Effector memory CD8-positive, alpha-beta T cell (primary cell): Measurements from ENCODE around the gene THAP4.
"Not testable (repeated sequence)": the region's sequence is repeated elsewhere in the genome, so short reads cannot be mapped to it uniquely, and the experiment has no call there.

Source experiments
- ATAC-seq: fragments of 150-1000 bp; cut with Tn5 transposase; replicated peaks from 2 replicates; pipeline ENCODE4 v1.10.0; 2021; ENCODE audit warnings: mild to moderate bottlenecking, moderate library complexity
- DNase-seq, 3 experiments: peaks; one replicate each; pipeline ENCODE4 v3.0.0; 2021
- H3K27ac Mint-ChIP-seq, 2 donors: one replicate each; pipeline ENCODE4 v1.8.0; 2022; ENCODE audit warnings: mild to moderate bottlenecking in 2 of 2, mixed read lengths in 2 of 2, moderate library complexity in 2 of 2
- H3K27me3 Mint-ChIP-seq, 2 donors: one replicate each; pipeline ENCODE4 v1.8.0; 2022; ENCODE audit warnings: mixed read lengths in 2 of 2
- H3K36me3 Mint-ChIP-seq: one replicate; pipeline ENCODE4 v1.8.0; 2022; ENCODE audit warnings: mild to moderate bottlenecking, moderate library complexity, mixed read lengths; ENCODE audit not compliant: insufficient read depth
- H3K4me1 Mint-ChIP-seq, 2 donors: one replicate each; pipeline ENCODE4 v1.8.0; 2022; ENCODE audit warnings: low read depth in 2 of 2, mixed read lengths in 2 of 2
- H3K4me3 Mint-ChIP-seq, 2 donors: one replicate each; pipeline ENCODE4 v1.8.0; 2022; ENCODE audit warnings: mild to moderate bottlenecking in 2 of 2, mixed read lengths in 2 of 2, moderate library complexity in 2 of 2
- H3K9me3 Mint-ChIP-seq, 2 donors: one replicate each; pipeline ENCODE4 v1.8.0; 2022; ENCODE audit warnings: mixed read lengths in 2 of 2

Gene THAP4

GRCh38 chr2:241572915-241573651, 63.9 kb downstream of the THAP4 start:
- not testable (repeated sequence) for H3K4me3 Mint-ChIP-seq, H3K36me3 Mint-ChIP-seq, DNase-seq, H3K27ac Mint-ChIP-seq, ATAC-seq, H3K27me3 Mint-ChIP-seq, H3K9me3 Mint-ChIP-seq, H3K4me1 Mint-ChIP-seq

GRCh38 chr2:241571821-241572620, 64.9 kb downstream of the THAP4 start:
- Mint-ChIP-seq H3K4me1 (peaks cover 0 to 2% of the 10 kb centered on the region in 2 donors), H3K36me3 (no peaks in the 10 kb centered on the region), H3K27me3 (no peaks in the 10 kb centered on the region), H3K27ac (peak overlapping the region in 1 of 2 donors; percentile 17), H3K4me3 (no peak overlapping the region), H3K9me3 (no peaks in the 10 kb centered on the region)
- ATAC-seq = no peak
- DNase-seq = no peak

DNA sequence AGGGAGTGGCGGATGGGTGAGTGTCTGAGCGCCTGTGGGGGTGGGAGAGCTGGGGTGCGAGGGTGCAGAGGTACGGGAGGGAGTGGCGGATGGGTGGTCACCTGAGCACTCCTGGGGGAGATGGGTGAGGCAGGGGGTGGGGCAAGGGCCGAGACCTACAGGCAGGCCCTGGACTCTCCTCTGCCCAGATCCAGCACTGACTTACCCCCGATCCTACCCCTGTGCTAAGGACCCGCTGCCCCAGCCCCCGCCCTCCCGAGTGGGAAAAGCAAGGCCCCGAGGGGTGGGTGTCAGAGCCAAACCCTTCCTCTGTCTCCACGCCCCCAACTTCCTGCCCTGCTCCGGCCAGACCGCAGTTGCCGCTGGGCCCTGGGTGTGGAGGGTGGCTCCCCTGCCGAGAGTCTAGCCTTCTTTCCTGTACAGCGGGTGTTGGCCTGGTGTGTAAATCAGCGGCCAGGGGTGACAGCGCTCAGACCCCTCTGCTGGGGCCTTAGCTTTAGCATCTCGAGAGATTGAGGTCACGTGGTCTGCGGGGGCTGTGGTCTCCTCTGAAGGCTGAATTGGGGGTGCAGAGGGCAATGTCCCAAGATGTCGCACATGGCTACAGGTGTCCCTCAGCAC, 65.9 kb downstream of the THAP4 start:
- H3K9me3 Mint-ChIP-seq = no peaks in the 10 kb centered on the region
- DNase-seq (no peak), ATAC-seq (peak; percentile 19)
- no peaks in the 10 kb centered on the region for H3K36me3 Mint-ChIP-seq
- H3K27me3 Mint-ChIP-seq = no peaks in the 10 kb centered on the region
- H3K4me1 Mint-ChIP-seq = peaks cover 0 to 2% of the 10 kb centered on the region in 2 donors
- peak overlapping the region in 1 of 2 donors; percentile 16 for H3K27ac Mint-ChIP-seq
- H3K4me3 Mint-ChIP-seq = peak overlapping the region in 1 of 2 donors; percentile 15

DNA sequence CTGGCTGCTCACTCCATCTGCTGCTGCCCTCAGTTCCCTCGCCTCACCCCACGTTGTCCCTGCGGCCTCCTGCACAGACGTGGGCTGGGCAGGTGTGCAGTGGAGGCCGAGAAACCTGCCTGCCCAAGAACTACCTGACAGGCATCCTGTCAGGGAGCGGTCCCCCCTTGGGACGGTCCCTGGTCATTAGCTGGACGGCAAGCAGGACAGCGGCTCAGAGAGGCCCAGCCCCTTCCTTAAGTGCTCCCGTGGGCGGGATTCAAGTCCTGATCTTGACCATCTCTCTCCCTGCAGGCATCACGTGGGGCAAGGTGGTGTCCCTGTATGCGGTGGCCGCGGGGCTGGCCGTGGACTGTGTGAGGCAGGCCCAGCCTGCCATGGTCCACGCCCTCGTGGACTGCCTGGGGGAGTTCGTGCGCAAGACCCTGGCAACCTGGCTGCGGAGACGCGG, 67.1 kb downstream of the THAP4 start:
- H3K36me3 Mint-ChIP-seq = no peaks in the 10 kb centered on the region
- H3K4me3 Mint-ChIP-seq = peak overlapping the region; percentile 41 to 71
- peaks cover 0 to 2% of the 10 kb centered on the region in 2 donors for H3K4me1 Mint-ChIP-seq
- H3K9me3 Mint-ChIP-seq = no peaks in the 10 kb centered on the region
- no peak overlapping the region for H3K27ac Mint-ChIP-seq
- H3K27me3 Mint-ChIP-seq = no peaks in the 10 kb centered on the region
- ATAC-seq = no peak
- no peak for DNase-seq

GRCh38 chr2:241568726-241569125, 68.2 kb downstream of the THAP4 start:
- Mint-ChIP-seq H3K36me3 (no peaks in the 10 kb centered on the region), H3K27ac (no peak overlapping the region), H3K4me3 (no peak overlapping the region), H3K9me3 (no peaks in the 10 kb centered on the region), H3K4me1 (peaks cover 0 to 2% of the 10 kb centered on the region in 2 donors), H3K27me3 (no peaks in the 10 kb centered on the region)
- ATAC-seq (no peak), DNase-seq (no peak)

DNA sequence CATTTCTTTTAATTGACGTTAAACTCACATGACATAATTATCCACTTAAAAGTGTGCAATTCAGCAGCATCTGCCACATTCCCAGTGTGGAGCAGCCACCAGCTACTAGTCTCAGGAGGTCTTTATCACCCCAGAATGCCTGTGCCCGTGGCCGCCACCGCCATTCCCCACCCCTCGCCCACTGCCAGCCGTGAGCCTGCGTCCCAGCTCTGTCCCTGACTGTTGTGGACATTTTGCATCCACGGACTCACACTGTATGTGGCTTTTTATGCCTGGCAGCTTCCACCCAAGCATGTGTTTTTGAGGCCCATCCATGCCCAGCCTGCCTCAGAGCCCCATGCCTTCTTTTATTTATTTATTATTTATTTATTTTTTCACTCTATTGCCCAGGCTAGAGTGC, 69.2 kb downstream of the THAP4 start:
- Mint-ChIP-seq H3K9me3 (no peaks in the 10 kb centered on the region), H3K27ac (no peak overlapping the region), H3K4me1 (peaks cover 0 to 2% of the 10 kb centered on the region in 2 donors), H3K27me3 (peaks cover 0 to 8% of the 10 kb centered on the region in 2 donors), H3K4me3 (no peak overlapping the region), H3K36me3 (no peaks in the 10 kb centered on the region)
- no peak for ATAC-seq
- no peak for DNase-seq

DNA sequence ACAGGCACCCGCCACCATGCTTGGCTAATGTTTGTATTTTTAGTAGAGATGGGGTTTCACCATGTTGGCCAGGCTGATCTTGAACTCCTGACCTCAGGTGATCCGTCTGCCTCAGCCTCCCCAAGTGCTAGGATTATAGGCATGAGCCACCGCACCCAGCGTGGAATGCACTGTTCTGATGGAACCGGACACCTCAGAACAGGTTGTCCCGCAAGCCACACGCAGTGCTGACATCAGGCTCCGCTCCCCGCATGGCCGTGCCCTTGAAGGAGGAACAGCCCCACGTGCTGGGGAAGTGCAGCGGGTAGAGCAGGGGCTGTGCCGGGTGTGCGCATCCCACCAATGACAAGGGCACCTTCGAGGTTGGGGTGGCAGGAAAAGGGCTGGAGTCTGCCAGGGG, 69.7 kb downstream of the THAP4 start:
- H3K36me3 Mint-ChIP-seq, H3K4me3 Mint-ChIP-seq, H3K27ac Mint-ChIP-seq, H3K4me1 Mint-ChIP-seq, DNase-seq, H3K9me3 Mint-ChIP-seq, ATAC-seq: not testable (repeated sequence)
- peaks cover 0 to 13% of the 10 kb centered on the region in 2 donors for H3K27me3 Mint-ChIP-seq

GRCh38 chr2:241566468-241566867, 70.5 kb downstream of the THAP4 start:
- Mint-ChIP-seq H3K36me3 (no peaks in the 10 kb centered on the region), H3K27ac (no peak overlapping the region), H3K9me3 (no peaks in the 10 kb centered on the region), H3K4me1 (peaks cover 0 to 2% of the 10 kb centered on the region in 2 donors), H3K4me3 (no peak overlapping the region), H3K27me3 (peaks cover 0 to 17% of the 10 kb centered on the region in 2 donors)
- no peak for ATAC-seq
- DNase-seq = no peak

DNA sequence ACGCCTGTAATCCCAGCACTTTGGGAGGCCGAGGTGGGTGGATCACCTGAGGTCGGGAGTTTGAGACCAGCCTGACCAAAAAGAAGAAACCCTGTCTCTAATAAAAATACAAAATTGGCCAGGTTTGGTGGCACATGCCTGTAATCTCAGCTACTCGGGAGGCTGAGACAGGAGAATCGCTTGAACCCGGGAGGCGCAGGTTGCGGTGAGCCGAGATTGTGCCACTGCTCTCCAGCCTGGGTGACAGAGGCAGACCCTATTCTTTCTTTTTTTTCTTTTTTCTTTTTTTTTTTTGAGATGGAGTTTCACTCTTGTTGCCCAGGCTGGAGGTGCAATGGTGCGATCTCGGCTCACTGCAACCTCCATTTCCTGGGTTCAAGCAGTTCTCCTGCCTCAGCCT, 70.9 kb downstream of the THAP4 start:
- not testable (repeated sequence) for H3K9me3 Mint-ChIP-seq, H3K27ac Mint-ChIP-seq, H3K4me3 Mint-ChIP-seq, DNase-seq, H3K4me1 Mint-ChIP-seq, ATAC-seq, H3K36me3 Mint-ChIP-seq
- peaks cover 0 to 19% of the 10 kb centered on the region in 2 donors for H3K27me3 Mint-ChIP-seq

- ATAC-seq (no peak), DNase-seq (no peak)
- Mint-ChIP-seq H3K27ac (peak overlapping the region in 1 of 2 donors; percentile 74), H3K4me3 (no peak overlapping the region), H3K9me3 (no peaks in the 10 kb centered on the region), H3K4me1 (peaks cover 0 to 2% of the 10 kb centered on the region in 2 donors), H3K36me3 (no peaks in the 10 kb centered on the region), H3K27me3 (peaks cover under 1 to 25% of the 10 kb centered on the region in 2 donors)
Observed at GRCh38 chr2:241565411-241565810, 71.5 kb downstream of the THAP4 start.

DNA sequence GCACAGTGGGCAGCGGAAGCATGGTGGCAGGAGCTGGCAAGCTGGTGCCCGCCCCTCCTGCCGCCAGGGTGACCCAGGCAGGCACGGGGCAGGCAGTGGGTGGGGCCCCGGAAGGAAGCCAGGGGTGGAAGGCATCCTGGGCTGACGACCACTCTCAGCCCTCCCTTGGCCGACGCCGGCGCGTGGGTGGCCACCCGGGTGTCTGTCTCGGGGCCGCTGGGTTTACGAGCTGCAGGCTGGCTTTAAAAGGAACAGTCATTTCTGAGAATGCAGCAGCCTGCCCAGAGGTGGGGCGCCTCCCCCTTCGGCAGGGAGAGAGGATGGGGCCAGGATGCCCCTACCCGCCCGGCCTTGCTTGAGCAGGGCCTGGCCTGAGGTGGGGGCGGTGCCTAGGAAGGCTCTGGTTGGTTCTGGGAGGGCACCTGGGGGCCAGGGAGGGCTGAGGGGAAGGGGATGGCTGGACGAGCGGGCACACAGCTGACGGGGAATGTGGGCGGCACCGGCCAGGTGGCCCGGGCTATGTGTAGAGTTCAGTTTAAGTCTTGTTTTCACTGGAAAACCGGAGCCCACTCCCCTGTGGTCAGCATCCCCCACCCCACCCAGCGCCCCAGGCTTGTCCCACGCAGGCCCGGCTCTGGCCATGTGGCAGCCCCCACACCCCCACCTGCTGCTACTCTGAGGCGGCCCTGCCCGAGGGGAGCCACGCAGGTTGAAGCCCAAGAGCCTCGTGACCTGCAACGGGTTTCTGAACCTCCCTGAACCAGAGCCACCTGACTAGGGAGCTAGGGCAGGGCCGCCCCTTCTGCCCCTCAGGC, 72.2 kb downstream of the THAP4 start:
- H3K9me3 Mint-ChIP-seq = no peaks in the 10 kb centered on the region
- peaks cover 7 to 31% of the 10 kb centered on the region in 2 donors for H3K27me3 Mint-ChIP-seq
- ATAC-seq (no peak), DNase-seq (no peak)
- peak overlapping the region in 1 of 2 donors; percentile 74 for H3K27ac Mint-ChIP-seq
- H3K4me3 Mint-ChIP-seq = no peak overlapping the region
- H3K36me3 Mint-ChIP-seq = no peaks in the 10 kb centered on the region
- H3K4me1 Mint-ChIP-seq = peaks cover 0 to 4% of the 10 kb centered on the region in 2 donors

DNA sequence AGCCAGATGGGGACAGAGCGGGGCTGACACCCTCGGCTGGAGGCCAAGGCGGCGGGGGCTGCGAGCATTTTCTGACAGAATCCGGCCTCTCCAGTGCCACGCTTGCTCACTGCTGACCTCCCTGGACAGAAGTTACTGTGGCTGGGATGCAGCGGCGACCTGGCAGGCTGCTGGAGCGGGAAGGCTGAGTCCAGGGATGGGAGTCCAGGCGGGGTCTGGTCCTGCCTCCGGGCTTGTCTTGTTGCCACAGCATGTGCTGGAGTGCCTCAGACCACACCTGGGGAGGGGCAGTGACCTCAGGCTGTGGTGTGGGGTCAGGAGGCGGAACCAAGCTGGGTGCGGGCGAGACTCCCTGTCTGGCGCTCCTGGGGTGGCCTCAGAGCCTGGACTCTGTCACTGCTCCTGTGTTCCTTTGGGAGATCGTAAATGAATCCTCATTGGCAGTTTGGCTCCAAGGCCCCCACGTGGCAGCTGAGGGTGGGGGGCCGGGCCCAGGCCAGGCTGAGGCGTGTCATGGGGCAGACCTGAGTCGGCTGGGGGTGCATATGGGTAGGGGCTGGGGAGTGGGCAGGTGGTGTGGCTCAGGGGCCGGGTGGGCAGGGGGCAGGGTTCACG, 72.9 kb downstream of the THAP4 start:
- Mint-ChIP-seq H3K36me3 (no peaks in the 10 kb centered on the region), H3K27ac (no peak overlapping the region), H3K4me1 (peaks cover 0 to 5% of the 10 kb centered on the region in 2 donors), H3K27me3 (peaks cover 8 to 32% of the 10 kb centered on the region in 2 donors), H3K9me3 (no peaks in the 10 kb centered on the region), H3K4me3 (no peak overlapping the region)
- ATAC-seq = no peak
- no peak for DNase-seq
